H1 (cell line): Measurements from ENCODE around the gene SGK1. TPM values are rescaled to one million over a fixed set of nuclear protein-coding genes. Genes with fewer than 3 reads are reported as not detected.

Experiments used
- CTCF ChIA-PET: fragments of 300-600 bp; sonication (Branson Sonifier 250); formaldehyde crosslinking; loops from one replicate; lab custom pipeline; 2021; ENCODE audit not compliant: partially characterized antibody; lab: Charles Lee
- POLR2A ChIA-PET: fragments of 300-600 bp; sonication (Branson Sonifier 250); formaldehyde crosslinking; loops from one replicate; lab custom pipeline; 2021; ENCODE audit warnings: inconsistent platforms; ENCODE audit not compliant: partially characterized antibody; lab: Charles Lee
- DNase-seq, 2 experiments: peaks; one replicate each; pipeline versions ENCODE4 v3.0.0 to v3.0.0-alpha.2; 2010 to 2022; ENCODE audit warnings: low spot score in 2 of 2, low read depth in 1 of 2, mixed read lengths in 1 of 2
- FAIRE-seq: peaks from 2 replicates; lab custom pipeline; 2011; peaks lifted over from hg19 to GRCh38; lab: Jason Lieb, UNC
- H2AFZ ChIP-seq: 2 replicates; pipeline ENCODE4 v1.8.1; 2012; ENCODE audit warnings: low read length, inconsistent platforms
- H2AK5ac ChIP-seq: 2 replicates; pipeline ENCODE4 v1.6.1; 2013; ENCODE audit warnings: low read depth, low read length
- H2BK120ac ChIP-seq: replicated peaks from 2 replicates; pipeline ENCODE3; 2013; ENCODE audit warnings: low read depth, low read length, inconsistent platforms
- H2BK12ac ChIP-seq: 2 replicates; pipeline ENCODE4 v1.6.1; 2013; ENCODE audit warnings: low read depth, low read length
- H2BK15ac ChIP-seq: 2 replicates; pipeline ENCODE4 v1.6.1; 2013; ENCODE audit warnings: low read length
- H2BK20ac ChIP-seq: 2 replicates; pipeline ENCODE4 v1.6.1; 2013; ENCODE audit warnings: low read length
- H2BK5ac ChIP-seq: 2 replicates; pipeline ENCODE4 v1.6.1; 2013; ENCODE audit warnings: low read depth, low read length
- H3K14ac ChIP-seq: 2 replicates; pipeline ENCODE4 v1.6.1; 2013; ENCODE audit warnings: inconsistent platforms; ENCODE audit not compliant: insufficient read length
- H3K18ac ChIP-seq: 2 replicates; pipeline ENCODE4 v1.6.1; 2013; ENCODE audit warnings: low read length; ENCODE audit errors: extremely low read depth
- H3K23ac ChIP-seq: 2 replicates; pipeline ENCODE4 v1.6.1; 2013; ENCODE audit warnings: inconsistent platforms; ENCODE audit not compliant: insufficient read length
- H3K23me2 ChIP-seq: 2 replicates; pipeline ENCODE4 v1.6.1; 2013; ENCODE audit warnings: low read depth, low read length
- H3K27ac ChIP-seq: 2 replicates; pipeline ENCODE4 v1.6.1; 2011; ENCODE audit warnings: low read depth, low read length, inconsistent platforms
- H3K27me3 ChIP-seq, 4 experiments: replicated peaks in 1 of 4; 1 replicate in 1 of 4; 2 replicates in 3 of 4; pipeline versions ENCODE4 v1.6.1 to v1.8.1; 2011 to 2013; ENCODE audit warnings: low read length in 3 of 4, mild to moderate bottlenecking in 3 of 4, inconsistent platforms in 2 of 4, mixed read lengths in 2 of 4, moderate library complexity in 1 of 4; ENCODE audit not compliant: control insufficient read depth in 3 of 4, insufficient read depth in 3 of 4; ENCODE audit errors: extremely low read depth in 1 of 4
- H3K36me3 ChIP-seq, 4 experiments: 2 replicates each; pipeline versions ENCODE4 v1.6.1 to v1.8.1; 2011 to 2013; ENCODE audit warnings: mild to moderate bottlenecking in 4 of 4, low read length in 3 of 4, moderate library complexity in 2 of 4, control low read depth in 1 of 4, inconsistent platforms in 1 of 4; ENCODE audit not compliant: insufficient read depth in 4 of 4, control insufficient read depth in 2 of 4
- H3K4ac ChIP-seq: replicated peaks from 2 replicates; pipeline ENCODE3; 2013; ENCODE audit warnings: low read length, low read depth, mixed read lengths, inconsistent platforms; ENCODE audit not compliant: insufficient read length
- H3K4me1 ChIP-seq, 4 experiments: replicated peaks in 1 of 4; 1 replicate in 1 of 4; 2 replicates in 3 of 4; pipeline versions ENCODE4 v1.6.1 to v1.8.1; 2011 to 2013; ENCODE audit warnings: low read length in 3 of 4, inconsistent platforms in 2 of 4, mixed read lengths in 1 of 4; ENCODE audit not compliant: insufficient read depth in 4 of 4, control insufficient read depth in 3 of 4
- H3K4me2 ChIP-seq, 2 experiments: 2 replicates each; pipeline versions ENCODE4 v1.6.1 to v1.8.1; 2011 to 2013; ENCODE audit warnings: low read depth in 2 of 2, low read length in 2 of 2, control low read depth in 1 of 2, inconsistent platforms in 1 of 2, mild to moderate bottlenecking in 1 of 2; ENCODE audit not compliant: insufficient read depth in 1 of 2
- H3K4me3 ChIP-seq, 4 experiments: fragments of 200-600, 300-600 bp in 1 of 4; sonication (generic), shearing (Covaris generic), sonication (Bioruptor Twin) in 1 of 4; 2 replicates each; pipeline versions ENCODE4 v1.5.1 to v1.8.1; 2011 to 2016; ENCODE audit warnings: low read length in 4 of 4, low read depth in 3 of 4, control low read depth in 2 of 4, inconsistent platforms in 2 of 4, mild to moderate bottlenecking in 2 of 4, mixed read lengths in 1 of 4, moderate library complexity in 1 of 4; ENCODE audit not compliant: insufficient read depth in 2 of 4; ENCODE audit errors: extremely low read depth in 1 of 4
- H3K56ac ChIP-seq: replicated peaks from 2 replicates; pipeline ENCODE3; 2013; ENCODE audit warnings: low read depth, mild to moderate bottlenecking, mixed read lengths, low read length, inconsistent platforms; ENCODE audit not compliant: insufficient read length
- H3K79me1 ChIP-seq: 2 replicates; pipeline ENCODE4 v1.6.1; 2013; ENCODE audit warnings: low read depth, low read length, control low read depth
- H3K79me2 ChIP-seq, 2 experiments: 2 replicates each; pipeline versions ENCODE4 v1.6.1 to v1.8.1; 2012 to 2013; ENCODE audit warnings: low read length in 2 of 2, mild to moderate bottlenecking in 2 of 2, inconsistent platforms in 1 of 2; ENCODE audit not compliant: insufficient read depth in 2 of 2, control insufficient read depth in 1 of 2
- H3K9ac ChIP-seq, 4 experiments: replicated peaks in 1 of 4; 1 replicate in 1 of 4; 2 replicates in 3 of 4; pipeline versions ENCODE4 v1.6.1 to v1.8.1; 2011 to 2013; ENCODE audit warnings: low read depth in 3 of 4, low read length in 3 of 4, control low read depth in 2 of 4, mild to moderate bottlenecking in 2 of 4, moderate library complexity in 2 of 4, inconsistent platforms in 1 of 4; ENCODE audit errors: extremely low read depth in 1 of 4
- H3K9me3 ChIP-seq, 2 experiments: 2 replicates each; pipeline versions ENCODE4 v1.6.1 to v1.8.1; 2012 to 2013; ENCODE audit warnings: mild to moderate bottlenecking in 2 of 2, moderate library complexity in 2 of 2, control low read depth in 1 of 2, inconsistent platforms in 1 of 2, low read depth in 1 of 2, low read length in 1 of 2, mixed read lengths in 1 of 2; ENCODE audit not compliant: insufficient read depth in 2 of 2
- H4K20me1 ChIP-seq, 2 experiments: replicated peaks in 1 of 2; 2 replicates each; pipeline versions ENCODE3 to v1.8.1; 2011 to 2013; ENCODE audit warnings: inconsistent platforms in 2 of 2, low read length in 2 of 2, mild to moderate bottlenecking in 1 of 2; ENCODE audit not compliant: insufficient read depth in 2 of 2, control insufficient read depth in 1 of 2
- H4K5ac ChIP-seq: 2 replicates; pipeline ENCODE4 v1.6.1; 2013; ENCODE audit warnings: low read length, low read depth, mixed read lengths, inconsistent platforms; ENCODE audit not compliant: insufficient read length
- H4K8ac ChIP-seq: 2 replicates; pipeline ENCODE4 v1.8.0; 2013; ENCODE audit warnings: mild to moderate bottlenecking, moderate library complexity, low read length, inconsistent platforms; ENCODE audit not compliant: insufficient read depth; ENCODE audit errors: extremely low read depth
- H4K91ac ChIP-seq: replicated peaks from 2 replicates; pipeline ENCODE3; 2013; ENCODE audit warnings: low read length, mixed read lengths, inconsistent platforms; ENCODE audit not compliant: insufficient read length
- ASH2L ChIP-seq: fragments of 200-600, 300-600 bp; sonication (generic); IDR thresholded peaks from one replicate; pipeline ENCODE4 v1.7.1; 2017; ENCODE audit warnings: low read length
- BRCA1 ChIP-seq: IDR thresholded peaks from 2 replicates; pipeline ENCODE4 v1.6.1; 2012; ENCODE audit warnings: low read depth, low read length, improper control_type of control experiment
- JUN ChIP-seq: IDR thresholded peaks from 2 replicates; pipeline ENCODE4 v1.6.1; 2011; ENCODE audit warnings: low read depth, mild to moderate bottlenecking, improper control_type of control experiment, low read length
- POU5F1 ChIP-seq: IDR thresholded peaks from 2 replicates; pipeline ENCODE4 v1.6.1; 2011; ENCODE audit warnings: low read depth, mild to moderate bottlenecking, low read length, moderate library complexity
- RNF2 ChIP-seq: fragments of 200-900, 300-1000 bp; sonication (generic); IDR thresholded peaks from 2 replicates; pipeline ENCODE4 v1.7.1; 2016; ENCODE audit warnings: borderline replicate concordance, low read depth, mild to moderate bottlenecking, antibody characterized with exemption, low read length; ENCODE audit not compliant: poor library complexity, severe bottlenecking; ENCODE audit errors: missing control alignments
- SIN3A ChIP-seq, 2 experiments: IDR thresholded peaks in 1 of 2; conservative IDR thresholded peaks in 1 of 2; 2 replicates each; pipeline ENCODE4 v1.6.1; 2011 to 2012; ENCODE audit warnings: low read length in 2 of 2, improper control_type of control experiment in 1 of 2, low read depth in 1 of 2, mild to moderate bottlenecking in 1 of 2
- SP2 ChIP-seq: IDR thresholded peaks from 2 replicates; pipeline ENCODE4 v1.6.1; 2012; ENCODE audit warnings: mild to moderate bottlenecking, low read length, inconsistent platforms
- SRF ChIP-seq: IDR thresholded peaks from 2 replicates; pipeline ENCODE4 v1.6.1; 2011; ENCODE audit warnings: mild to moderate bottlenecking, low read depth, low read length, moderate library complexity
- TCF12 ChIP-seq: IDR thresholded peaks from 2 replicates; pipeline ENCODE4 v1.6.1; 2011; ENCODE audit warnings: low read depth, mild to moderate bottlenecking, low read length
- TEAD4 ChIP-seq: IDR thresholded peaks from 2 replicates; pipeline ENCODE4 v1.6.1; 2012; ENCODE audit warnings: low read depth, low read length, inconsistent platforms, mixed read lengths
- WGBS, 2 experiments: shearing (Covaris generic) in 1 of 2; methylation state at CpG; one replicate each; pipeline versions ENCODE4 v1.1.6 to v1.1.7; 2013 to 2015; ENCODE audit warnings: low lambda C conversion rate in 2 of 2, mixed read lengths in 2 of 2, inconsistent platforms in 1 of 2, low coverage in 1 of 2, missing lambda C conversion rate in 1 of 2; ENCODE audit not compliant: insufficient replicate concordance in 2 of 2, insufficient coverage in 1 of 2, insufficient read length in 1 of 2; ENCODE audit errors: extremely low coverage in 1 of 2, missing lambda C conversion rate in 1 of 2; 5-methylcytosine and 5-hydroxymethylcytosine counted together
- polyA plus RNA-seq, 7 experiments: library from polyadenylated mRNA; depleted of rRNA in 3 of 7; stranded (reverse) in 5 of 7; unstranded in 2 of 7; fragments of >200 nt in 5 of 7; fragments of 200-250 nt in 2 of 7; gene quantifications; 1 replicate in 5 of 7; 2 replicates in 1 of 7; 4 replicates in 1 of 7; pipeline versions ENCODE4 v1.2.1 to v1.2.3, GENCODE V29; 2011 to 2013; ENCODE audit warnings: missing spikeins in 2 of 7, mixed read lengths in 2 of 7
- total RNA-seq: library from RNA; stranded (reverse); fragmentation: NEBNext Ultra II Directional; extraction: Animal tissue kit (Norgen Biotek cat#: 25700); gene quantifications from 2 replicates; pipeline ENCODE4 v1.2.1, GENCODE V29; 2021

Gene SGK1
- total and polyA plus RNA-seq, 2 of the 8 experiments (the other 6 are each of a cell fraction or from before 2014, with no cell fraction given), result 14.5 to 18.4 TPM

DNA sequence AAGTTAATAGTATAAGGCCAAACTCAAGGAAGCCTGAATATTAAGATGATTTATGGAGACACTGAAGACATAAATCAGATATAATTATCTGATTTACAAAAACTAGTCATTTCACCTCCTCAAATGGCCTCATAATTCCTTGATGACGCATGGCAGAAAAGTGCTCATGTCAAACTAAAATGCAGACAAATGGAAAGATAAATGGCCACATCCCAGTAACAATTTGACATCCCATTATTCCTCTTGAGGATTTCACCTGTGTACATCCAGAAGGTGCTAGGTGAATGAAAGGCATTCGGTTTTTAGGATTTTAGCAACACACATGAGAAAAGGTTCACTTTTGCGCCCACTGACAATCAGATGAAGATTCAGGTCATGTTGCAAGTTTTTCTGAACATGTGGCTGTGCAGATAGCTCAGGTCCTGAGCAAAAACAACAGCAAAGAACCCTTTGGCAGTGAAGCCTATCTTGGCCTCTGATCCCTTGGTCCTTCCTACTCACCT, 24.2 kb downstream of the SGK1 start:
- H3K14ac ChIP-seq, result no peak overlapping the region
- no peaks in the 10 kb centered on the region for H3K79me2 ChIP-seq
- no peak overlapping the region for H4K5ac ChIP-seq
- no peak overlapping the region for H2BK5ac ChIP-seq
- no peak for TF ChIP-seq POU5F1
- no peak for TF ChIP-seq BRCA1
- TF ChIP-seq TEAD4, result no peak
- TF ChIP-seq SRF, result no peak
- no peak for TF ChIP-seq JUN
- TF ChIP-seq RNF2, result no peak
- no peak for TF ChIP-seq SIN3A (conservative IDR thresholded peaks at IDR 0.05 in 1 of 2, IDR thresholded peaks at IDR 0.05 in 1 of 2; ENCODE audit: low read depth in 1 of 2, low read length in 2 of 2)
- TF ChIP-seq ASH2L, result no peak
- no peak for TF ChIP-seq SP2
- TF ChIP-seq TCF12, result no peak
- H3K23ac ChIP-seq, result no peak overlapping the region
- no peak overlapping the region for H3K4me3 ChIP-seq
- H3K23me2 ChIP-seq, result no peaks in the 10 kb centered on the region
- H4K20me1 ChIP-seq, result no peaks in the 10 kb centered on the region
- ChIA-PET CTCF (interaction anchor here (1.2 kb wide), 1 partner anchor 18 kb away, joined by 3 read pairs; no protein-coding TSS in a partner anchor), POLR2A (no interaction called here)
- H3K27ac ChIP-seq, result no peak overlapping the region
- H3K9ac ChIP-seq, result no peak overlapping the region
- FAIRE-seq, result no peak
- H3K9me3 ChIP-seq, result no peaks in the 10 kb centered on the region
- no peak overlapping the region for H3K18ac ChIP-seq
- H3K4me2 ChIP-seq, result no peak overlapping the region
- H3K36me3 ChIP-seq, result no peaks in the 10 kb centered on the region
- no peak overlapping the region for H2BK20ac ChIP-seq
- no peak overlapping the region for H2BK15ac ChIP-seq
- H3K27me3 ChIP-seq, result no peaks in the 10 kb centered on the region
- H4K91ac ChIP-seq, result no peak overlapping the region
- no peak overlapping the region for H3K4ac ChIP-seq
- H2BK12ac ChIP-seq, result no peak overlapping the region
- DNase-seq, result no peak
- H4K8ac ChIP-seq, result no peak overlapping the region
- no peaks in the 10 kb centered on the region for H3K79me1 ChIP-seq
- no peak overlapping the region for H2BK120ac ChIP-seq
- 89% methylated on average over 3 of the region's 3 CpGs; no CpG with 5 or more reads in 1 of the 2 experiments for WGBS, 2 experiments
- no peak overlapping the region for H3K56ac ChIP-seq
- H2AK5ac ChIP-seq, result no peak overlapping the region
- peaks cover 0 to 2% (median under 1%) of the 10 kb centered on the region in 4 experiments; a peak in 1 of 7 replicates for H3K4me1 ChIP-seq
- H2AFZ ChIP-seq, result no peak overlapping the region
